ENCODE results near the gene SEBOX. TPM values are rescaled to one million over a fixed set of nuclear protein-coding genes. Genes with fewer than 3 reads are reported as not detected.
A peak's percentile ranks its signal among the peaks of the same experiment; 100 is the strongest.

SEBOX gene
- total and polyA plus RNA-seq, 3 donors from 2014 or later, result not detected

DNA sequence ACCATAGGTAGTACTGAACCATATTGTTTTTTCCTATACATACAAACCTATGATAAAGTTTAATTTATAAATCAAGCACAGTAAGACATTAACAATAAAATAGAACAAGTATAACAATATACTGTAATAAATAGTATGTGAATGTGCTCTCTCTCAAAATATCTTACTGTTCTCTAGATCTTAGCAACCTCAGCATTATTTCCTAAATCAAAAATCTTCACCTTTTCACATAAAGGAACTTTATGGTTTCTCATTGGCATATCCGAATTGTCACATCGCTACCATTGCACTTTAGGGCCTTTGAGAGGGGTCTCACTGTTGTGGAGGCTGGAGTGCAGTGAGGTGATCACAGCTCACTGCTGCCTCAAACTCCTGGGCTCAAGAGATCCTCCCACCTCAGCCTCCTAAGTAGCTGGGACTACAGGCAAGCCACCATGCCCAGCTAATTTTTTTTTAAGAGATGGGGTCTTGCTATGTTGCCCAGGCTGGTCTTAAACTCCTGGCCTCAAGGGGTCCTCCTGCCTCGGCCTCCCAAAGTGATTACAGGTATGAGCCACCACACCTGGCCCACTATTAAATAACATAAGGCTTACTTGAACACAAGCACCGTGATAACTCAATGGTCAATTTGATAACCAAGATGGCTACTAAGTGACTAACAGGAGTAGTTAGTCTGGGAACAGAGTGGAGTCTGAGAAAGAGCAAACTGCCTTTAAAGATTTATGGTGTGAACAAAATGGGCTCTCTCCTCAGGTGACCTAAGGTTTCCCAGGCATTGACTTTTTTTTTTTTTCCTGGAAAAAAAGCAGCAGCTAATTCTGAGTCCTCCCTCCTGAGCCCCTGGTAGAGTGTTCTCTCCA lies 48.9 kb downstream of the SEBOX start:
- H3K4me1 ChIP-seq, result peaks cover 29% of the 10 kb centered on the region
- H3K9me3 ChIP-seq, result no peaks in the 10 kb centered on the region
- no peaks in the 10 kb centered on the region for H3K27me3 ChIP-seq
- H3K27ac ChIP-seq, result peak overlapping the region in 1 of 2 donors; percentile 92
- intact Hi-C loops (cut with DNase I; ENCODE audit: low total_unique reads), result no loop called here
- H3K36me3 ChIP-seq (ENCODE audit: low read depth, missing control alignments), result no peaks in the 10 kb centered on the region
- DNase-seq, result peak; percentile 12
- no peak for TF ChIP-seq POLR2A (IDR thresholded peaks at IDR 0.05)
- no peak overlapping the region for H3K4me3 ChIP-seq
- WGBS, 2 donors, result 83 to 87% methylated on average over 4 of the region's 4 CpGs

DNA sequence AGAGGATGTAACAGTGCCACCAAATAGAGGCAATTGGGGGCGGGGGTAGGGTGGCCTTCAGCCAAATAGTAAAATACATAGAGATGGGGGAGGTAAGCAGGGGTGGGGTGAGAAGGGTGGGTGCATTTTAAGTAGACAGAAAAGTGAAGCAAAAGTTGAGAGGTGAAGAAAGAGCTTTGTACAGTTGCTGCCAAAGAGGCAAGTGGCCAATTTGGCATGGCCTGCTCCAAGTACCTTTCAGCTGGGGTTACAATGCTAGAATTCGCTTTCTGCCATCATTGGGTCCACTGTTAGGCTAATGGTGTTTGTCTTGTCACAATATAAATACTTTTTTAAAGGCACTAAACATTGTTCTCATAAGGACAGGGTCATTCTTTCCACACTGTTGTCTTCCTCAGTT lies 51.2 kb downstream of the SEBOX start:
- Histone ChIP-seq H3K9me3 (no peaks in the 10 kb centered on the region), H3K27me3 (no peaks in the 10 kb centered on the region), H3K4me1 (peaks cover 18% of the 10 kb centered on the region), H3K27ac (no peak overlapping the region), H3K4me3 (no peak overlapping the region), H3K36me3 (ENCODE audit: low read depth, missing control alignments) (no peaks in the 10 kb centered on the region)
- no peak for DNase-seq
- TF ChIP-seq, protein P1, sequence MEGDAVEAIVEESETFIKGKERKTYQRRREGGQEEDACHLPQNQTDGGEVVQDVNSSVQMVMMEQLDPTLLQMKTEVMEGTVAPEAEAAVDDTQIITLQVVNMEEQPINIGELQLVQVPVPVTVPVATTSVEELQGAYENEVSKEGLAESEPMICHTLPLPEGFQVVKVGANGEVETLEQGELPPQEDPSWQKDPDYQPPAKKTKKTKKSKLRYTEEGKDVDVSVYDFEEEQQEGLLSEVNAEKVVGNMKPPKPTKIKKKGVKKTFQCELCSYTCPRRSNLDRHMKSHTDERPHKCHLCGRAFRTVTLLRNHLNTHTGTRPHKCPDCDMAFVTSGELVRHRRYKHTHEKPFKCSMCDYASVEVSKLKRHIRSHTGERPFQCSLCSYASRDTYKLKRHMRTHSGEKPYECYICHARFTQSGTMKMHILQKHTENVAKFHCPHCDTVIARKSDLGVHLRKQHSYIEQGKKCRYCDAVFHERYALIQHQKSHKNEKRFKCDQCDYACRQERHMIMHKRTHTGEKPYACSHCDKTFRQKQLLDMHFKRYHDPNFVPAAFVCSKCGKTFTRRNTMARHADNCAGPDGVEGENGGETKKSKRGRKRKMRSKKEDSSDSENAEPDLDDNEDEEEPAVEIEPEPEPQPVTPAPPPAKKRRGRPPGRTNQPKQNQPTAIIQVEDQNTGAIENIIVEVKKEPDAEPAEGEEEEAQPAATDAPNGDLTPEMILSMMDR (IDR thresholded peaks at IDR 0.05), result no peak
- no peak for TF ChIP-seq POLR2A (IDR thresholded peaks at IDR 0.05)
- 87 to 91% methylated on average over 2 of the region's 2 CpGs for WGBS, 2 donors
- intact Hi-C loops (cut with DNase I; ENCODE audit: low total_unique reads), result no loop called here

Small RNA genes within 50 kb of the gene (microRNA-seq; reads per million reads assigned to microRNA genes)
- gene MIR4723 (ENCODE audit: borderline number of aligned reads in 2 of 2, borderline replicate concordance in 1 of 2), result 1.4 to 2.1 reads per million in 2 donors

Other genes with a start within 250 kb of the SEBOX start
- gene TMEM97, start 46.0 kb downstream of the SEBOX start, total RNA-seq, result 100 to 1,000 TPM; 118 to 139 TPM
- 108 TPM for gene TMEM97, start 46.0 kb downstream of the SEBOX start, polyA plus RNA-seq (ENCODE audit: insufficient read depth, low read depth, low replicate concordance)
- 10 to 100 TPM; 79.8 to 94.8 TPM for gene IFT20, start 29.7 kb downstream of the SEBOX start, total RNA-seq
- gene IFT20, start 29.7 kb downstream of the SEBOX start, polyA plus RNA-seq (ENCODE audit: insufficient read depth, low read depth, low replicate concordance), result 104 TPM
- gene TNFAIP1, start 29.4 kb downstream of the SEBOX start, total RNA-seq, result 10 to 100 TPM; 42.9 to 65.7 TPM
- 41.8 TPM for gene TNFAIP1, start 29.4 kb downstream of the SEBOX start, polyA plus RNA-seq (ENCODE audit: insufficient read depth, low read depth, low replicate concordance)
- gene POLDIP2, start 7.7 kb downstream of the SEBOX start, total RNA-seq, result 100 to 1,000 TPM; 143 to 154 TPM
- 139 TPM for gene POLDIP2, start 7.7 kb downstream of the SEBOX start, polyA plus RNA-seq (ENCODE audit: insufficient read depth, low read depth, low replicate concordance)
- 10 to 100 TPM in 1 of 2 donors, 1 to 10 TPM in 1; 9.7 to 57.9 TPM for gene VTN, start 5.1 kb upstream of the SEBOX start, total RNA-seq
- 6.5 TPM for gene VTN, start 5.1 kb upstream of the SEBOX start, polyA plus RNA-seq (ENCODE audit: insufficient read depth, low read depth, low replicate concordance)
- gene SARM1, start 6.5 kb upstream of the SEBOX start, total RNA-seq, result 10 to 100 TPM; 18.6 to 19.9 TPM
- 6.6 TPM for gene SARM1, start 6.5 kb upstream of the SEBOX start, polyA plus RNA-seq (ENCODE audit: insufficient read depth, low read depth, low replicate concordance)
- gene SLC46A1, start 41.0 kb upstream of the SEBOX start, total RNA-seq, result 10 to 100 TPM; 13.5 to 13.7 TPM
- gene SLC46A1, start 41.0 kb upstream of the SEBOX start, polyA plus RNA-seq (ENCODE audit: insufficient read depth, low read depth, low replicate concordance), result 7.5 TPM
- gene SLC13A2, start 108.4 kb upstream of the SEBOX start, total RNA-seq, result under 1 TPM; 0.79 to 0.93 TPM
- gene SLC13A2, start 108.4 kb upstream of the SEBOX start, polyA plus RNA-seq (ENCODE audit: insufficient read depth, low read depth, low replicate concordance), result 0.44 TPM
- under 1 TPM; 0.24 to 0.50 TPM for gene FOXN1, start 141.1 kb upstream of the SEBOX start, total RNA-seq
- 0.69 TPM for gene FOXN1, start 141.1 kb upstream of the SEBOX start, polyA plus RNA-seq (ENCODE audit: insufficient read depth, low read depth, low replicate concordance)
- 100 to 1,000 TPM; 175 to 180 TPM for gene UNC119, start 187.4 kb upstream of the SEBOX start, total RNA-seq
- 94.9 TPM for gene UNC119, start 187.4 kb upstream of the SEBOX start, polyA plus RNA-seq (ENCODE audit: insufficient read depth, low read depth, low replicate concordance)
- 100 to 1,000 TPM in 1 of 2 donors, 10 to 100 TPM in 1; 92.4 to 124 TPM for gene PIGS, start 206.3 kb upstream of the SEBOX start, total RNA-seq
- gene PIGS, start 206.3 kb upstream of the SEBOX start, polyA plus RNA-seq (ENCODE audit: insufficient read depth, low read depth, low replicate concordance), result 57.7 TPM
- gene ALDOC, start 211.7 kb upstream of the SEBOX start, total RNA-seq, result 10 to 100 TPM; 30.7 to 65.8 TPM
- 29.2 TPM for gene ALDOC, start 211.7 kb upstream of the SEBOX start, polyA plus RNA-seq (ENCODE audit: insufficient read depth, low read depth, low replicate concordance)
- 100 to 1,000 TPM in 1 of 2 donors, 10 to 100 TPM in 1; 79.4 to 116 TPM for gene SPAG5, start 233.8 kb upstream of the SEBOX start, total RNA-seq
- gene SPAG5, start 233.8 kb upstream of the SEBOX start, polyA plus RNA-seq (ENCODE audit: insufficient read depth, low read depth, low replicate concordance), result 232 TPM
- gene RSKR, start 249.0 kb upstream of the SEBOX start, total RNA-seq, result 10 to 100 TPM; 38.0 to 41.7 TPM
- 18.1 TPM for gene RSKR, start 249.0 kb upstream of the SEBOX start, polyA plus RNA-seq (ENCODE audit: insufficient read depth, low read depth, low replicate concordance)

All from testis (tissue), 3 donors.